Measurements from ENCODE around the gene TNNT1. TPM values are rescaled to one million over a fixed set of nuclear protein-coding genes. Genes with fewer than 3 reads are reported as not detected.
A peak's percentile ranks its signal among the peaks of the same experiment; 100 is the strongest.

Gene TNNT1
- total RNA-seq, 1 donor from 2014 or later, result 1.2 TPM

GRCh38 chr19:55089342-55089944, 59.6 kb downstream of the TNNT1 start:
- Histone ChIP-seq H3K36me3 (peaks cover 28% of the 10 kb centered on the region), H3K4me3 (no peak overlapping the region), H3K4me1 (peaks cover 23% of the 10 kb centered on the region), H3K27me3 (peaks cover 8% of the 10 kb centered on the region), H3K9me3 (no peaks in the 10 kb centered on the region), H3K27ac (no peak overlapping the region)
- DNase-seq, result no peak
- no peak for TF ChIP-seq CTCF (IDR thresholded peaks at IDR 0.05)
- intact Hi-C loops (cut with DNase I), result no loop called here
- ATAC-seq, result no peak

GRCh38 chr19:55088543-55089341, 60.3 kb downstream of the TNNT1 start:
- Histone ChIP-seq H3K27ac (no peak overlapping the region), H3K27me3 (peaks cover 13% of the 10 kb centered on the region), H3K4me1 (peaks cover 23% of the 10 kb centered on the region), H3K4me3 (no peak overlapping the region), H3K9me3 (no peaks in the 10 kb centered on the region), H3K36me3 (peaks cover 25% of the 10 kb centered on the region)
- TF ChIP-seq CTCF (IDR thresholded peaks at IDR 0.05), result peak; percentile 91
- DNase-seq (peak; percentile 91), ATAC-seq (peak; percentile 59)
- intact Hi-C loops (cut with DNase I), result no loop called here

GRCh38 chr19:55088021-55088451, 61.0 kb downstream of the TNNT1 start:
- Histone ChIP-seq H3K27ac (no peak overlapping the region), H3K9me3 (no peaks in the 10 kb centered on the region), H3K4me3 (peak overlapping the region; percentile 51), H3K36me3 (peaks cover 25% of the 10 kb centered on the region), H3K4me1 (peaks cover 23% of the 10 kb centered on the region), H3K27me3 (peaks cover 18% of the 10 kb centered on the region)
- intact Hi-C loops (cut with DNase I), result no loop called here
- TF ChIP-seq CTCF (IDR thresholded peaks at IDR 0.05), result no peak
- no peak for DNase-seq
- ATAC-seq, result no peak

GRCh38 chr19:55087542-55087901, 61.5 kb downstream of the TNNT1 start:
- intact Hi-C loops (cut with DNase I), result no loop called here
- H3K4me3 ChIP-seq, result peak overlapping the region; percentile 51
- H3K9me3 ChIP-seq, result no peaks in the 10 kb centered on the region
- no peak overlapping the region for H3K27ac ChIP-seq
- peaks cover 20% of the 10 kb centered on the region for H3K36me3 ChIP-seq
- peak; percentile 1 for ATAC-seq
- peaks cover 21% of the 10 kb centered on the region for H3K27me3 ChIP-seq
- H3K4me1 ChIP-seq, result peaks cover 23% of the 10 kb centered on the region
- no peak for DNase-seq
- TF ChIP-seq CTCF (IDR thresholded peaks at IDR 0.05), result no peak

- peaks cover 29% of the 10 kb centered on the region for H3K4me1 ChIP-seq
- ATAC-seq (peak; percentile 89), DNase-seq (peak; percentile 95)
- peaks cover 27% of the 10 kb centered on the region for H3K27me3 ChIP-seq
- intact Hi-C loops (cut with DNase I), result no loop called here
- no peaks in the 10 kb centered on the region for H3K9me3 ChIP-seq
- H3K36me3 ChIP-seq, result peaks cover 15% of the 10 kb centered on the region
- H3K27ac ChIP-seq, result no peak overlapping the region
- peak overlapping the region; percentile 51 for H3K4me3 ChIP-seq
- TF ChIP-seq CTCF (IDR thresholded peaks at IDR 0.05), result no peak
These were observed 62.1 kb downstream of the TNNT1 start for GRCh38 chr19:55086730-55087541.
